Measurements from ENCODE around the gene CPNE8.

The CPNE8 gene

DNA sequence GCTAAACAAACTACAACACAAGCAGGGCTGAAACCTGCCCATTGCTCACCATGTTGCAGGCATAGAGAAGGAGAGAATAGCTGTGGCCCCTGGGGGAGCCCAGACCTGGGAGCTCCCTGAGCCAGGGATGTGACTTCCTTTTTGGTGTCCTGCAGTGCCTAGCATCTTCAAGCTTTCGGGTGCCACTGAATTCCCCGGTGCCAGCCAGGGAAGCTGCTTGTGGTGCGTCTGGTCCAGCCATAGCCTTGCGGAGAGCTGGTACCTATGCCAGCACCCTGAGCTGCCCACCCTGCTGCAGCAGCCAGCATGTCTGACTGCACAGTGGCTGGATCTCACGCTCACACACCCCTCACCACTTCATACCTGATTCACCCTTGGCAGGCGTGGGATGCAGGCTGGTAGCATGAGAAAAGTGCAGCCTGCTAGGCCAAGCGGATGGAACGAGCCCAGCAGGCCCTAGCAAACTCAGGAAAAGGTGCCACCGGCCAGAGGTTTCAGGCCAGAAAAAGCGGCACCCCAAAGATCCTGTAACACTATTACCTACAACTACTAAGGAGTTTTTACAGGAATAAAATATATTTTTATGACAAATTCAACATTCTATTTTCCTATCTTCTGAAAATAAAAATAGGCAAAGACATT, 183.7 kb downstream of the CPNE8 start:
- Histone ChIP-seq H3K36me3 (ENCODE audit: control insufficient read depth, insufficient read depth, low read length) (peaks cover 10% of the 10 kb centered on the region), H3K4me3 (replicated peaks; ENCODE audit: low read depth, low read length) (no peak overlapping the region)
- no peak for DNase-seq (ENCODE audit: extremely low read depth, insufficient read length)

DNA sequence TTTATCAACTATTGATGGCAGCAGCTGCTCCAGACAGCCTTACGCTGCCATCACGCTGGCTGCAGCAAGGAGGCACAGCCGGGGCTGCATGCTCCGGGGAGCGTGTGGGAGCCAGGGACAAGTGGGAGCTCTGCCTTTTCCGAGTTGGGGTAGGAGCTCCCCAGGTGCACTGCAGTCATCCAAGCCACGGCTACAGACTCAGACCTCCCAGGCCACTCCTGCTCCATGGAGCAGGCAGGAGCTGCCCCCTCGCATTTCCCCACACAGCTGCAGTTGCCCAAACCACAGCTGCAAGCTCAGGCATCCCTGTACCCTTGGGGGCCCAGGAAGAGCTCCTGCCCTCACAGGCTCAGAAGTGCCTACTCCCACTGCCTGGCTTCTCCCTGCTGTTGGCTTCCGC, 184.7 kb downstream of the CPNE8 start:
- Histone ChIP-seq H3K36me3 (ENCODE audit: control insufficient read depth, insufficient read depth, low read length) (peaks cover 10% of the 10 kb centered on the region), H3K4me3 (replicated peaks; ENCODE audit: low read depth, low read length) (no peak overlapping the region), H3K27me3 (replicated peaks; ENCODE audit: control insufficient read depth, insufficient read depth, low read length) (no peaks in the 10 kb centered on the region)
- DNase-seq (ENCODE audit: extremely low read depth, insufficient read length): no peak
- TF ChIP-seq, protein P1, sequence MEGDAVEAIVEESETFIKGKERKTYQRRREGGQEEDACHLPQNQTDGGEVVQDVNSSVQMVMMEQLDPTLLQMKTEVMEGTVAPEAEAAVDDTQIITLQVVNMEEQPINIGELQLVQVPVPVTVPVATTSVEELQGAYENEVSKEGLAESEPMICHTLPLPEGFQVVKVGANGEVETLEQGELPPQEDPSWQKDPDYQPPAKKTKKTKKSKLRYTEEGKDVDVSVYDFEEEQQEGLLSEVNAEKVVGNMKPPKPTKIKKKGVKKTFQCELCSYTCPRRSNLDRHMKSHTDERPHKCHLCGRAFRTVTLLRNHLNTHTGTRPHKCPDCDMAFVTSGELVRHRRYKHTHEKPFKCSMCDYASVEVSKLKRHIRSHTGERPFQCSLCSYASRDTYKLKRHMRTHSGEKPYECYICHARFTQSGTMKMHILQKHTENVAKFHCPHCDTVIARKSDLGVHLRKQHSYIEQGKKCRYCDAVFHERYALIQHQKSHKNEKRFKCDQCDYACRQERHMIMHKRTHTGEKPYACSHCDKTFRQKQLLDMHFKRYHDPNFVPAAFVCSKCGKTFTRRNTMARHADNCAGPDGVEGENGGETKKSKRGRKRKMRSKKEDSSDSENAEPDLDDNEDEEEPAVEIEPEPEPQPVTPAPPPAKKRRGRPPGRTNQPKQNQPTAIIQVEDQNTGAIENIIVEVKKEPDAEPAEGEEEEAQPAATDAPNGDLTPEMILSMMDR (IDR thresholded peaks at IDR 0.05; ENCODE audit: insufficient read depth, low read length, poor library complexity, severe bottlenecking): no peak

More for the DNA sequence above, 183.7 kb downstream of the CPNE8 start:
- TF ChIP-seq, protein P1 (IDR thresholded peaks at IDR 0.05; ENCODE audit: insufficient read depth, low read length, poor library complexity, severe bottlenecking): no peak
- H3K27me3 ChIP-seq (replicated peaks; ENCODE audit: control insufficient read depth, insufficient read depth, low read length): no peaks in the 10 kb centered on the region

DNA sequence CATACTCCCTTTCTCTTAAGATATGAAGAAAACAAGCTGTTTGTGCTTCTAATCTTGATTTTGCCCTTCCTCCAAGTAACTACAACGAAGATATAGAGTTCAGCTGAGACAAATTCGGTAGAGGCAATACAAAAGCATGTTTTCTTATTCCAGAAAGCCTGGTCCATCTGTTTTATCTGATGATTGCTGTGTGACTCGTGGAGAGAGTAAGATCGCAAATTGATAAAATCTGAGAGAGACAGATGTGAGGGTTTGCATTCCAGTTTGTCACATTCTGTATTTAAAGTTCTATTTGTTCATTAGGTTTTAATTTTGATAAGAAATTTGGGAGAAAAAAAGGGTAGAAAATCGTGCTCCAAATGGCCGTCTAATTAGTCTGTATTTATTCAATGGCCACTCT, 192.1 kb downstream of the CPNE8 start:
- TF ChIP-seq, protein P1 (IDR thresholded peaks at IDR 0.05; ENCODE audit: insufficient read depth, low read length, poor library complexity, severe bottlenecking): no peak
- no peak for DNase-seq (ENCODE audit: extremely low read depth, insufficient read length)

DNA sequence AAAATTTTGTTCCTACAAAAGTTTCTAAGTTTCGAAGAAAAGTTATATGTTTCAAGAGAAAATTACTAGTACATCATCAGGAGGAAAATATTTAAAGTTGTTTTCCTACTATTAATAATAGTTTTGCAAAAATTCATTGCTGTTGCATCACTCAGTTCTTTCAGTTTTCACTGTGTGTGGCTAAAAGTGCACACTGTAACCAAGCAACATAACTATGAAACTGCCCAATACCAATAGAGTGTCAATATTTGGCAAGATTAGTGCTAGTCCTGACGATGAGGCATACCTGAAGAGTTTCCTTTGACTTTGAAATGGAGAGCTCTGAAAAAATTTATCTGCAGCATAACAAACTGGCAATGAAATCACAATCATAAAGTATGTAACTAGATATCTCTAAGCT, 194.3 kb downstream of the CPNE8 start:
- peak; percentile 3 for DNase-seq (ENCODE audit: extremely low read depth, insufficient read length)

More for the DNA sequence above, 192.1 kb downstream of the CPNE8 start:
- Histone ChIP-seq H3K4me3 (replicated peaks; ENCODE audit: low read depth, low read length) (no peak overlapping the region), H3K27me3 (replicated peaks; ENCODE audit: control insufficient read depth, insufficient read depth, low read length) (no peaks in the 10 kb centered on the region), H3K36me3 (ENCODE audit: control insufficient read depth, insufficient read depth, low read length) (no peaks in the 10 kb centered on the region)

DNA sequence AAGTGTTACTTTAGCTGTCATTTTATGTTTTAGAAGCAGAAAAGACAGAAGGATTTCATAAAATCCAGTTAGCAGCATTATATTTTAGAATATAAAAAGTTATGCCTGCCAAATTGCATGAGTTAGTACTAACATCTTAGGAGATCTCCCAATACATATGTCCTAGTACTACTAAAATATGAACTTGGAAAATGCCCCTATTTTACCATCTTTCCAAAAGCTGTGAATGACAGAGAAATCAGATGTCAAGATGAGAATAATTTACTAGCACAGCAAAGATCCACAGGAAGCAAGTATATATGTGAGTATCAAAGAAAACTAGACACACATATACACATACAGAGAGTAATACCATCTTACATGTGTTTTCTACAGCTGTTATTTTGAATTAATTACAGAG, 196.9 kb downstream of the CPNE8 start:
- no peak for DNase-seq (ENCODE audit: extremely low read depth, insufficient read length)
- Histone ChIP-seq H3K4me3 (replicated peaks; ENCODE audit: low read depth, low read length) (no peak overlapping the region), H3K27me3 (replicated peaks; ENCODE audit: control insufficient read depth, insufficient read depth, low read length) (no peaks in the 10 kb centered on the region), H3K36me3 (ENCODE audit: control insufficient read depth, insufficient read depth, low read length) (no peaks in the 10 kb centered on the region)
- TF ChIP-seq, protein P1 (IDR thresholded peaks at IDR 0.05; ENCODE audit: insufficient read depth, low read length, poor library complexity, severe bottlenecking): no peak

More for the DNA sequence above, 194.3 kb downstream of the CPNE8 start:
- no peaks in the 10 kb centered on the region for H3K36me3 ChIP-seq (ENCODE audit: control insufficient read depth, insufficient read depth, low read length)
- H3K4me3 ChIP-seq (replicated peaks; ENCODE audit: low read depth, low read length): no peak overlapping the region
- TF ChIP-seq, protein P1 (IDR thresholded peaks at IDR 0.05; ENCODE audit: insufficient read depth, low read length, poor library complexity, severe bottlenecking): no peak
- H3K27me3 ChIP-seq (replicated peaks; ENCODE audit: control insufficient read depth, insufficient read depth, low read length): no peaks in the 10 kb centered on the region

DNA sequence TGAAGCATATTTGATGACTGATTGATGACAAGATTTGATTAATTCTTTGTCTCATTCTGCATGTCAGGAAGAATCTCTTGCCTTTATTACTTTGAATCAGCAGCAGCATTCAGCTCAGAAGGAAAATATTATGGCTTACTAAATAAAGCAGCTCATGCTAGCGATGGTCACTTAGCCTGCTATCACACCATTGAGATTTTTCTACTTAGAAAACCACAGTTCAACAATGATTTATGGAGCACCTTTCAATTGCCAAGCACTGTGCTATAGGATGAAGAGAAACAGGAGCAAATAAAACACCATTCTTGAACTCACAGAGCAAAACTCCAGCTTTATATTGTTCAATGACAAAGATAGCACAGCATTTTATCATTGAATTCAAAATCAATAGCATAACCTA, 197.7 kb downstream of the CPNE8 start:
- H3K4me3 ChIP-seq (replicated peaks; ENCODE audit: low read depth, low read length): no peak overlapping the region
- H3K27me3 ChIP-seq (replicated peaks; ENCODE audit: control insufficient read depth, insufficient read depth, low read length): no peaks in the 10 kb centered on the region
- DNase-seq (ENCODE audit: extremely low read depth, insufficient read length): no peak
- TF ChIP-seq, protein P1 (IDR thresholded peaks at IDR 0.05; ENCODE audit: insufficient read depth, low read length, poor library complexity, severe bottlenecking): no peak
- H3K36me3 ChIP-seq (ENCODE audit: control insufficient read depth, insufficient read depth, low read length): no peaks in the 10 kb centered on the region
